ENCODE data around the gene TSPAN14.
"Not testable (repeated sequence)": the region's sequence is repeated elsewhere in the genome, so short reads cannot be mapped to it uniquely, and the experiment has no call there.

TSPAN14 gene

GRCh38 chr10:80412486-80412885, 41.6 kb upstream of the TSPAN14 start:
- Histone ChIP-seq H3K4me1 (ENCODE audit: control insufficient read depth, insufficient read depth, low read length) (peaks cover 71% of the 10 kb centered on the region), H3K9me3 (ENCODE audit: control insufficient read depth, low read length) (no peaks in the 10 kb centered on the region)
- DNase-seq (ENCODE audit: low read depth), result no peak

GRCh38 chr10:80413271-80413996, 40.7 kb upstream of the TSPAN14 start:
- H3K9me3 ChIP-seq (ENCODE audit: control insufficient read depth, low read length), result no peaks in the 10 kb centered on the region
- H3K4me3 ChIP-seq (ENCODE audit: low read length), result peak overlapping the region; percentile 79
- H3K36me3 ChIP-seq (ENCODE audit: control insufficient read depth, insufficient read depth, low read length, severe bottlenecking), result no peaks in the 10 kb centered on the region
- peak overlapping the region; percentile 85 for H3K9ac ChIP-seq (ENCODE audit: low read length)
- DNase-seq (ENCODE audit: low read depth), result peak; percentile 96
- H3K27me3 ChIP-seq (replicated peaks; ENCODE audit: control insufficient read depth, insufficient read depth, low read length), result no peaks in the 10 kb centered on the region
- H3K4me1 ChIP-seq (ENCODE audit: control insufficient read depth, insufficient read depth, low read length), result peaks cover 72% of the 10 kb centered on the region

More at GRCh38 chr10:80412486-80412885, 41.6 kb upstream of the TSPAN14 start:
- Histone ChIP-seq H3K36me3 (ENCODE audit: control insufficient read depth, insufficient read depth, low read length, severe bottlenecking) (no peaks in the 10 kb centered on the region), H3K27me3 (replicated peaks; ENCODE audit: control insufficient read depth, insufficient read depth, low read length) (no peaks in the 10 kb centered on the region), H3K9ac (ENCODE audit: low read length) (peak overlapping the region; percentile 8), H3K4me3 (ENCODE audit: low read length) (no peak overlapping the region)

GRCh38 chr10:80414142-80414895, 39.8 kb upstream of the TSPAN14 start:
- Histone ChIP-seq H3K4me1 (ENCODE audit: control insufficient read depth, insufficient read depth, low read length) (peaks cover 75% of the 10 kb centered on the region), H3K36me3 (ENCODE audit: control insufficient read depth, insufficient read depth, low read length, severe bottlenecking) (no peaks in the 10 kb centered on the region), H3K27me3 (replicated peaks; ENCODE audit: control insufficient read depth, insufficient read depth, low read length) (no peaks in the 10 kb centered on the region), H3K9me3 (ENCODE audit: control insufficient read depth, low read length) (no peaks in the 10 kb centered on the region), H3K9ac (ENCODE audit: low read length) (peak overlapping the region; percentile 85), H3K4me3 (ENCODE audit: low read length) (peak overlapping the region; percentile 79)
- peak; percentile 70 for DNase-seq (ENCODE audit: low read depth)

GRCh38 chr10:80415734-80416478, 38.2 kb upstream of the TSPAN14 start:
- Histone ChIP-seq H3K36me3 (ENCODE audit: control insufficient read depth, insufficient read depth, low read length, severe bottlenecking) (peaks cover 12% of the 10 kb centered on the region), H3K9me3 (ENCODE audit: control insufficient read depth, low read length) (no peaks in the 10 kb centered on the region), H3K9ac (ENCODE audit: low read length) (peak overlapping the region; percentile 85), H3K4me1 (ENCODE audit: control insufficient read depth, insufficient read depth, low read length) (peaks cover 68% of the 10 kb centered on the region), H3K4me3 (ENCODE audit: low read length) (peak overlapping the region; percentile 79), H3K27me3 (replicated peaks; ENCODE audit: control insufficient read depth, insufficient read depth, low read length) (no peaks in the 10 kb centered on the region)
- no peak for DNase-seq (ENCODE audit: low read depth)

GRCh38 chr10:80416479-80417098, 37.5 kb upstream of the TSPAN14 start:
- Histone ChIP-seq H3K27me3 (replicated peaks; ENCODE audit: control insufficient read depth, insufficient read depth, low read length) (no peaks in the 10 kb centered on the region), H3K36me3 (ENCODE audit: control insufficient read depth, insufficient read depth, low read length, severe bottlenecking) (peaks cover 19% of the 10 kb centered on the region), H3K4me3 (ENCODE audit: low read length) (peak overlapping the region; percentile 79), H3K4me1 (ENCODE audit: control insufficient read depth, insufficient read depth, low read length) (peaks cover 61% of the 10 kb centered on the region), H3K9ac (ENCODE audit: low read length) (peak overlapping the region; percentile 85), H3K9me3 (ENCODE audit: control insufficient read depth, low read length) (no peaks in the 10 kb centered on the region)
- peak; percentile 52 for DNase-seq (ENCODE audit: low read depth)

- H3K9me3 ChIP-seq (ENCODE audit: control insufficient read depth, low read length); H3K9ac ChIP-seq (ENCODE audit: low read length); DNase-seq (ENCODE audit: low read depth); H3K27me3 ChIP-seq (replicated peaks; ENCODE audit: control insufficient read depth, insufficient read depth, low read length): not testable (repeated sequence)
- Histone ChIP-seq H3K36me3 (ENCODE audit: control insufficient read depth, insufficient read depth, low read length, severe bottlenecking) (peaks cover 25% of the 10 kb centered on the region), H3K4me1 (ENCODE audit: control insufficient read depth, insufficient read depth, low read length) (peaks cover 55% of the 10 kb centered on the region), H3K4me3 (ENCODE audit: low read length) (peak overlapping the region; percentile 35)
Observed at GRCh38 chr10:80417256-80417655, 36.9 kb upstream of the TSPAN14 start.

- Histone ChIP-seq H3K4me3 (ENCODE audit: low read length) (no peak overlapping the region), H3K27me3 (replicated peaks; ENCODE audit: control insufficient read depth, insufficient read depth, low read length) (no peaks in the 10 kb centered on the region), H3K36me3 (ENCODE audit: control insufficient read depth, insufficient read depth, low read length, severe bottlenecking) (peaks cover 62% of the 10 kb centered on the region), H3K9ac (ENCODE audit: low read length) (no peak overlapping the region), H3K4me1 (ENCODE audit: control insufficient read depth, insufficient read depth, low read length) (peaks cover 19% of the 10 kb centered on the region), H3K9me3 (ENCODE audit: control insufficient read depth, low read length) (no peaks in the 10 kb centered on the region)
- DNase-seq (ENCODE audit: low read depth), result no peak
Observed at GRCh38 chr10:80421050-80421706, 32.9 kb upstream of the TSPAN14 start.

- H3K9me3 ChIP-seq (ENCODE audit: control insufficient read depth, low read length), result no peaks in the 10 kb centered on the region
- H3K9ac ChIP-seq (ENCODE audit: low read length), result no peak overlapping the region
- no peak for DNase-seq (ENCODE audit: low read depth)
- no peak overlapping the region for H3K4me3 ChIP-seq (ENCODE audit: low read length)
- H3K27me3 ChIP-seq (replicated peaks; ENCODE audit: control insufficient read depth, insufficient read depth, low read length), result no peaks in the 10 kb centered on the region
- H3K36me3 ChIP-seq (ENCODE audit: control insufficient read depth, insufficient read depth, low read length, severe bottlenecking), result peaks cover 69% of the 10 kb centered on the region
- peaks cover 12% of the 10 kb centered on the region for H3K4me1 ChIP-seq (ENCODE audit: control insufficient read depth, insufficient read depth, low read length)
Observed at GRCh38 chr10:80421707-80422536, 32.2 kb upstream of the TSPAN14 start.

GRCh38 chr10:80425901-80426300, 28.2 kb upstream of the TSPAN14 start:
- H3K4me1 ChIP-seq (ENCODE audit: control insufficient read depth, insufficient read depth, low read length), result no peaks in the 10 kb centered on the region
- H3K36me3 ChIP-seq (ENCODE audit: control insufficient read depth, insufficient read depth, low read length, severe bottlenecking), result peaks cover 94% of the 10 kb centered on the region
- DNase-seq (ENCODE audit: low read depth), result no peak
- no peak overlapping the region for H3K4me3 ChIP-seq (ENCODE audit: low read length)
- no peaks in the 10 kb centered on the region for H3K27me3 ChIP-seq (replicated peaks; ENCODE audit: control insufficient read depth, insufficient read depth, low read length)
- no peak overlapping the region for H3K9ac ChIP-seq (ENCODE audit: low read length)
- no peaks in the 10 kb centered on the region for H3K9me3 ChIP-seq (ENCODE audit: control insufficient read depth, low read length)

- no peak overlapping the region for H3K9ac ChIP-seq (ENCODE audit: low read length)
- no peak overlapping the region for H3K4me3 ChIP-seq (ENCODE audit: low read length)
- no peaks in the 10 kb centered on the region for H3K27me3 ChIP-seq (replicated peaks; ENCODE audit: control insufficient read depth, insufficient read depth, low read length)
- DNase-seq (ENCODE audit: low read depth), result no peak
- no peaks in the 10 kb centered on the region for H3K9me3 ChIP-seq (ENCODE audit: control insufficient read depth, low read length)
- no peaks in the 10 kb centered on the region for H3K4me1 ChIP-seq (ENCODE audit: control insufficient read depth, insufficient read depth, low read length)
- peaks cover 94% of the 10 kb centered on the region for H3K36me3 ChIP-seq (ENCODE audit: control insufficient read depth, insufficient read depth, low read length, severe bottlenecking)
Observed at GRCh38 chr10:80427541-80427940, 26.6 kb upstream of the TSPAN14 start.
